Eye (tissue), 1 donor: ENCODE measurements around the gene PHC2.

Source experiments
- DNase-seq: peaks from one replicate; pipeline ENCODE4 v3.0.0-alpha.2; 2015

Gene PHC2

GRCh38 chr1:33388805-33389771 is 41.8 kb downstream of the PHC2 start:
- DNase-seq: peak; percentile 74

GRCh38 chr1:33387625-33388024 is 43.3 kb downstream of the PHC2 start:
- DNase-seq: no peak

GRCh38 chr1:33385251-33385650 is 45.6 kb downstream of the PHC2 start:
- DNase-seq: no peak

GRCh38 chr1:33384040-33384812 is 46.7 kb downstream of the PHC2 start:
- peak; percentile 74 for DNase-seq

- DNase-seq: no peak
Observed at GRCh38 chr1:33383489-33383888, 47.4 kb downstream of the PHC2 start.

- DNase-seq: peak; percentile 73
Observed at GRCh38 chr1:33382661-33383415, 48.1 kb downstream of the PHC2 start.

GRCh38 chr1:33381977-33382376 is 48.9 kb downstream of the PHC2 start:
- DNase-seq: no peak

GRCh38 chr1:33380811-33381210 is 50.1 kb downstream of the PHC2 start:
- no peak for DNase-seq

- peak; percentile 67 for DNase-seq
Observed at GRCh38 chr1:33379631-33380354, 51.1 kb downstream of the PHC2 start.

- no peak for DNase-seq
Observed at GRCh38 chr1:33378976-33379375, 51.9 kb downstream of the PHC2 start.

GRCh38 chr1:33378524-33378923 is 52.4 kb downstream of the PHC2 start:
- DNase-seq: no peak

GRCh38 chr1:33377756-33378155 is 53.1 kb downstream of the PHC2 start:
- no peak for DNase-seq

GRCh38 chr1:33377013-33377412 is 53.9 kb downstream of the PHC2 start:
- no peak for DNase-seq

- DNase-seq: no peak
Observed at GRCh38 chr1:33375316-33375715, 55.6 kb downstream of the PHC2 start.

- DNase-seq: no peak
Observed at GRCh38 chr1:33374336-33375105, 56.4 kb downstream of the PHC2 start.

GRCh38 chr1:33373606-33374005 is 57.3 kb downstream of the PHC2 start:
- no peak for DNase-seq

GRCh38 chr1:33372677-33373076 is 58.2 kb downstream of the PHC2 start:
- no peak for DNase-seq

GRCh38 chr1:33372162-33372561 is 58.7 kb downstream of the PHC2 start:
- no peak for DNase-seq

GRCh38 chr1:33371334-33371733 is 59.6 kb downstream of the PHC2 start:
- DNase-seq: no peak

GRCh38 chr1:33370827-33371226 is 60.1 kb downstream of the PHC2 start:
- no peak for DNase-seq

- DNase-seq: no peak
Observed at GRCh38 chr1:33370301-33370700, 60.6 kb downstream of the PHC2 start.

GRCh38 chr1:33369764-33370163 is 61.1 kb downstream of the PHC2 start:
- no peak for DNase-seq
